Caco-2 (cell line): Measurements from ENCODE around the gene TNNI3K. TPM values are rescaled to one million over a fixed set of nuclear protein-coding genes. Genes with fewer than 3 reads are reported as not detected.

Experiments
- BruUV-seq: library from RNA; stranded (reverse); fragments of 400-500 nt; replicated peaks from 2 replicates; lab custom pipeline; 2021; lab: Mats Ljungman, UMichigan
- CTCF ChIA-PET: fragments of 300-600 bp; sonication (Branson Sonifier 250); formaldehyde crosslinking; loops from one replicate; lab custom pipeline; 2022; ENCODE audit warnings: antibody characterized with exemption; lab: Charles Lee
- POLR2A ChIA-PET: fragments of 300-600 bp; sonication (Branson Sonifier 250); formaldehyde crosslinking; loops from one replicate; lab custom pipeline; 2022; ENCODE audit warnings: antibody characterized with exemption; lab: Charles Lee
- DNase-seq, 2 experiments: peaks; one replicate each; pipeline versions ENCODE4 v3.0.0 to v3.0.0-alpha.2; 2020 to 2022
- H3K27me3 ChIP-seq: replicated peaks from 2 replicates; pipeline ENCODE4 v1.6.0; 2011; ENCODE audit warnings: low read length; ENCODE audit not compliant: control insufficient read depth, insufficient read depth
- H3K36me3 ChIP-seq: 2 replicates; pipeline ENCODE4 v1.5.1; 2011; ENCODE audit warnings: low read length; ENCODE audit not compliant: control insufficient read depth, insufficient read depth
- H3K4me1 ChIP-seq: fragments of 250-450 bp; sonication (Bioruptor Pico); 2 replicates; pipeline ENCODE4 v1.5.1; 2020; ENCODE audit warnings: mild to moderate bottlenecking
- H3K4me3 ChIP-seq: 2 replicates; pipeline ENCODE4 v1.5.1; 2011; ENCODE audit warnings: low read depth, mild to moderate bottlenecking, control low read depth, low read length
- H3K9me3 ChIP-seq: fragments of 250-450 bp; sonication (Bioruptor Pico); 2 replicates; pipeline ENCODE4 v1.5.1; 2020; ENCODE audit warnings: mild to moderate bottlenecking, moderate library complexity
- H3K27ac Mint-ChIP-seq: one replicate; pipeline ENCODE4 v1.8.0; 2022; ENCODE audit warnings: mixed read lengths; ENCODE audit not compliant: unreplicated experiment
- H3K27me3 Mint-ChIP-seq: one replicate; pipeline ENCODE4 v1.8.0; 2022; ENCODE audit warnings: mixed read lengths; ENCODE audit not compliant: insufficient read depth, unreplicated experiment
- H3K36me3 Mint-ChIP-seq: one replicate; pipeline ENCODE4 v1.8.0; 2022; ENCODE audit warnings: mild to moderate bottlenecking, mixed read lengths; ENCODE audit not compliant: insufficient read depth, unreplicated experiment
- H3K4me1 Mint-ChIP-seq: one replicate; pipeline ENCODE4 v1.8.0; 2022; ENCODE audit warnings: low read depth, mixed read lengths; ENCODE audit not compliant: unreplicated experiment
- H3K4me3 Mint-ChIP-seq: one replicate; pipeline ENCODE4 v1.8.0; 2022; ENCODE audit warnings: mild to moderate bottlenecking, moderate library complexity, mixed read lengths; ENCODE audit not compliant: unreplicated experiment
- H3K9me3 Mint-ChIP-seq: one replicate; pipeline ENCODE4 v1.8.0; 2022; ENCODE audit warnings: mixed read lengths; ENCODE audit not compliant: unreplicated experiment
- CTCF ChIP-seq, 2 experiments: fragments of 200-600 bp in 1 of 2; IDR thresholded peaks; 1 replicate in 1 of 2; 2 replicates in 1 of 2; pipeline versions ENCODE4 v1.5.1 to v1.8.0; 2011 to 2022; ENCODE audit warnings: antibody characterized with exemption in 1 of 2, control low read depth in 1 of 2, inconsistent platforms in 1 of 2, low read depth in 1 of 2, low read length in 1 of 2, mild to moderate bottlenecking in 1 of 2, moderate library complexity in 1 of 2; ENCODE audit not compliant: insufficient read depth in 1 of 2, severe bottlenecking in 1 of 2, unreplicated experiment in 1 of 2
- intact Hi-C: fragments of 100-400 bp; cut with micrococcal nuclease; formaldehyde crosslinking; loops from one replicate; pipeline ENCODE4 v1.10.0; 2022; ENCODE audit not compliant: unreplicated experiment
- total RNA-seq: library from RNA; stranded (reverse); gene quantifications from 2 replicates; pipeline ENCODE4 v1.2.3, GENCODE V29; 2022

The TNNI3K gene
- total RNA-seq, 1 experiment from 2014 or later: not detected

- Mint-ChIP-seq H3K4me1 (peaks cover 6% of the 10 kb centered on the region), H3K27me3 (peaks cover 3% of the 10 kb centered on the region), H3K9me3 (no peaks in the 10 kb centered on the region), H3K4me3 (no peak overlapping the region), H3K36me3 (no peaks in the 10 kb centered on the region), H3K27ac (no peak overlapping the region)
- Histone ChIP-seq H3K9me3 (no peaks in the 10 kb centered on the region), H3K27me3 (no peaks in the 10 kb centered on the region), H3K4me3 (no peak overlapping the region), H3K36me3 (no peaks in the 10 kb centered on the region), H3K4me1 (no peaks in the 10 kb centered on the region)
- BruUV-seq: no TSS peak
- ChIA-PET POLR2A (no interaction called here), CTCF (no interaction called here)
- no peak for TF ChIP-seq CTCF (IDR thresholded peaks at IDR 0.05; ENCODE audit: insufficient read depth in 1 of 2, low read depth in 1 of 2, low read length in 1 of 2, severe bottlenecking in 1 of 2, unreplicated experiment in 1 of 2)
- no peak for DNase-seq
- intact Hi-C loops: no loop called here
These were observed 187.5 kb downstream of the TNNI3K start for GRCh38 chr1:74422421-74423292.

GRCh38 chr1:74423471-74423870, 188.3 kb downstream of the TNNI3K start:
- H3K9me3 ChIP-seq: no peaks in the 10 kb centered on the region
- TF ChIP-seq CTCF (IDR thresholded peaks at IDR 0.05; ENCODE audit: insufficient read depth in 1 of 2, low read depth in 1 of 2, low read length in 1 of 2, severe bottlenecking in 1 of 2, unreplicated experiment in 1 of 2): no peak
- peaks cover 3% of the 10 kb centered on the region for H3K27me3 Mint-ChIP-seq
- H3K4me1 ChIP-seq: no peaks in the 10 kb centered on the region
- H3K4me1 Mint-ChIP-seq: peaks cover 6% of the 10 kb centered on the region
- no peaks in the 10 kb centered on the region for H3K36me3 Mint-ChIP-seq
- no peak overlapping the region for H3K27ac Mint-ChIP-seq
- H3K9me3 Mint-ChIP-seq: no peaks in the 10 kb centered on the region
- H3K27me3 ChIP-seq: no peaks in the 10 kb centered on the region
- ChIA-PET CTCF (no interaction called here), POLR2A (no interaction called here)
- no TSS peak for BruUV-seq
- H3K4me3 Mint-ChIP-seq: no peak overlapping the region
- intact Hi-C loops: no loop called here
- no peaks in the 10 kb centered on the region for H3K36me3 ChIP-seq
- H3K4me3 ChIP-seq: no peak overlapping the region
- DNase-seq: no peak

- Mint-ChIP-seq H3K27ac (no peak overlapping the region), H3K4me3 (no peak overlapping the region), H3K36me3 (no peaks in the 10 kb centered on the region), H3K27me3 (no peaks in the 10 kb centered on the region), H3K4me1 (peaks cover 6% of the 10 kb centered on the region), H3K9me3 (no peaks in the 10 kb centered on the region)
- H3K4me3 ChIP-seq: no peak overlapping the region
- no peaks in the 10 kb centered on the region for H3K27me3 ChIP-seq
- ChIA-PET CTCF (no interaction called here), POLR2A (no interaction called here)
- H3K36me3 ChIP-seq: no peaks in the 10 kb centered on the region
- intact Hi-C loops: no loop called here
- H3K9me3 ChIP-seq: no peaks in the 10 kb centered on the region
- H3K4me1 ChIP-seq: no peaks in the 10 kb centered on the region
- TF ChIP-seq CTCF (IDR thresholded peaks at IDR 0.05; ENCODE audit: insufficient read depth in 1 of 2, low read depth in 1 of 2, low read length in 1 of 2, severe bottlenecking in 1 of 2, unreplicated experiment in 1 of 2): no peak
- BruUV-seq: no TSS peak
- no peak for DNase-seq
These were observed 190.5 kb downstream of the TNNI3K start for GRCh38 chr1:74425676-74426075.
